ENCODE data around the gene ATAD3C. TPM values are rescaled to one million over a fixed set of nuclear protein-coding genes. Genes with fewer than 3 reads are reported as not detected.
"Not testable (repeated sequence)": the region's sequence is repeated elsewhere in the genome, so short reads cannot be mapped to it uniquely, and the experiment has no call there.

ATAD3C gene
- total RNA-seq, 1 experiment from 2014 or later: 10.6 TPM

DNA sequence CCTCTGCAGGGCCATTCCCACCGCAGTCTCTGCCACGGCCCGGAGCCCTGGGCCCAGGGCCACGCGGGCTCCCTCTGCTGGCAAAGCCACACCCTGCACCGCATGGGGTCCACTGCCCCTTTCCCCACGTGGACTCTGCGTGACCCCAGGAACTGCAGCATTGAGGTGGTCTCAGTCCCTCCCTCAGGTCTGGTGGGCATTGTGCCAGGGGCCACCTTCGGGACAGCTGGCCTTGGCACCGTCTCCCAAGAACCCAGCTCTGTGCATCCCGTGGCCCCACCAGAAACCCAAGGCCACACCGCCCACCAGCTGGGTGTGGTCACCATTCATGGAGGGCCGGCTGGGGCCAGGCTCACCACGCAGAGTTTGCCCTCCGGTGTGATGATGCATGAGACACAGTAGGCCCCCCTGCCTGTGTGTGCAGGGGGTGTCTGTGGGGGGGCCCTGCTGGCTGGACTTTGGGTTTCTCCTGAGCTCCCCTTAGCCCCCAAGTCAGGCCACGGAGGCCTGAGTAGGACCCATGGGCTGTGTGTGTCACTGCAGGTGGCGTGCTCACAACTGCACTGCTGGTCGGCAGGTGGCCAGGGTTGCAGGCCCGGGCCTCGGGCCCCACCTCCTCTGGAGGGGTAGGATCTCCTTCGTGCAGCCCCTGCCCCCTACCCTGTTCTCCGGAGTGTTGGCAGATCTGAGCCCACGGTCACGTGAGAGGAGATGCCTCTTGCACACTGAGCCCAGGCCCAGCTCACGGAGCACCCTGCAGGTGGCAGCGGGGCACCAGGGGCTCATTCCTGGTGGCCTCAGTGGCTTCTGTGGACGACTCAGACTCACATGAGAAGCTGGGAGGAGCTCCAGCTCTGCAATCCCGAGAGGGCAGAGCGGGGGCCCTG is 8.2 kb upstream of the ATAD3C start:
- Histone ChIP-seq H3K9me3 (ENCODE audit: control insufficient read depth, insufficient read depth, low read depth, low read length) (no peaks in the 10 kb centered on the region), H3K4me1 (ENCODE audit: control insufficient read depth, insufficient read depth, low read length) (peaks cover 39% of the 10 kb centered on the region), H3K27me3 (ENCODE audit: control insufficient read depth, insufficient read depth, low read length) (no peaks in the 10 kb centered on the region), H3K27ac (ENCODE audit: low read length) (peak overlapping the region; percentile 74), H3K36me3 (ENCODE audit: control insufficient read depth, insufficient read depth, low read length) (peaks cover 2% of the 10 kb centered on the region; the same call in 1 of the 2 replicates), H3K4me3 (ENCODE audit: low read depth in 2 of 2, low read length in 2 of 2) (no peak overlapping the region)
- TF ChIP-seq SIN3A (IDR thresholded peaks at IDR 0.05; ENCODE audit: borderline replicate concordance, insufficient read depth, low read depth, low read length): no peak
- TF ChIP-seq TCF7L2 (IDR thresholded peaks at IDR 0.05; ENCODE audit: low read depth, low read length): no peak
- TF ChIP-seq CTCF (IDR thresholded peaks at IDR 0.05): peak; percentile 97
- peak; percentile 52; the same call in 1 of the 2 replicates for TF ChIP-seq POLR2AphosphoS5 (IDR thresholded peaks at IDR 0.05; ENCODE audit: low read depth, low read length)
- TF ChIP-seq, protein P1, sequence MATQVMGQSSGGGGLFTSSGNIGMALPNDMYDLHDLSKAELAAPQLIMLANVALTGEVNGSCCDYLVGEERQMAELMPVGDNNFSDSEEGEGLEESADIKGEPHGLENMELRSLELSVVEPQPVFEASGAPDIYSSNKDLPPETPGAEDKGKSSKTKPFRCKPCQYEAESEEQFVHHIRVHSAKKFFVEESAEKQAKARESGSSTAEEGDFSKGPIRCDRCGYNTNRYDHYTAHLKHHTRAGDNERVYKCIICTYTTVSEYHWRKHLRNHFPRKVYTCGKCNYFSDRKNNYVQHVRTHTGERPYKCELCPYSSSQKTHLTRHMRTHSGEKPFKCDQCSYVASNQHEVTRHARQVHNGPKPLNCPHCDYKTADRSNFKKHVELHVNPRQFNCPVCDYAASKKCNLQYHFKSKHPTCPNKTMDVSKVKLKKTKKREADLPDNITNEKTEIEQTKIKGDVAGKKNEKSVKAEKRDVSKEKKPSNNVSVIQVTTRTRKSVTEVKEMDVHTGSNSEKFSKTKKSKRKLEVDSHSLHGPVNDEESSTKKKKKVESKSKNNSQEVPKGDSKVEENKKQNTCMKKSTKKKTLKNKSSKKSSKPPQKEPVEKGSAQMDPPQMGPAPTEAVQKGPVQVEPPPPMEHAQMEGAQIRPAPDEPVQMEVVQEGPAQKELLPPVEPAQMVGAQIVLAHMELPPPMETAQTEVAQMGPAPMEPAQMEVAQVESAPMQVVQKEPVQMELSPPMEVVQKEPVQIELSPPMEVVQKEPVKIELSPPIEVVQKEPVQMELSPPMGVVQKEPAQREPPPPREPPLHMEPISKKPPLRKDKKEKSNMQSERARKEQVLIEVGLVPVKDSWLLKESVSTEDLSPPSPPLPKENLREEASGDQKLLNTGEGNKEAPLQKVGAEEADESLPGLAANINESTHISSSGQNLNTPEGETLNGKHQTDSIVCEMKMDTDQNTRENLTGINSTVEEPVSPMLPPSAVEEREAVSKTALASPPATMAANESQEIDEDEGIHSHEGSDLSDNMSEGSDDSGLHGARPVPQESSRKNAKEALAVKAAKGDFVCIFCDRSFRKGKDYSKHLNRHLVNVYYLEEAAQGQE (IDR thresholded peaks at IDR 0.05; ENCODE audit: insufficient read depth in 1 of 2, low read depth in 2 of 2, low read length in 1 of 2): no peak
- no peak for DNase-seq (ENCODE audit: low read depth, low spot score)
- in situ Hi-C loops (cut with HindIII; ENCODE audit: low pct_unique_long_range_greater_than_20kb, low sequenced_read_pairs): no loop called here
- BruUV-seq (replicated peaks): no TSS peak
- peak; percentile 74 for ATAC-seq
- ChIA-PET CTCF (interaction anchor here (0.5 to 1.7 kb wide), 9 partner anchors 8 to 150 kb away, joined by 3 to 9 read pairs (median 4); partner anchors contain the start of gene AURKAIP1), POLR2A (interaction anchor here (0.5 to 1.6 kb wide), 2 partner anchors 10 to 63 kb away, joined by 4 to 5 read pairs; no protein-coding TSS in a partner anchor)
- intact Hi-C loops (cut with micrococcal nuclease; ENCODE audit: unreplicated experiment): no loop called here

DNA sequence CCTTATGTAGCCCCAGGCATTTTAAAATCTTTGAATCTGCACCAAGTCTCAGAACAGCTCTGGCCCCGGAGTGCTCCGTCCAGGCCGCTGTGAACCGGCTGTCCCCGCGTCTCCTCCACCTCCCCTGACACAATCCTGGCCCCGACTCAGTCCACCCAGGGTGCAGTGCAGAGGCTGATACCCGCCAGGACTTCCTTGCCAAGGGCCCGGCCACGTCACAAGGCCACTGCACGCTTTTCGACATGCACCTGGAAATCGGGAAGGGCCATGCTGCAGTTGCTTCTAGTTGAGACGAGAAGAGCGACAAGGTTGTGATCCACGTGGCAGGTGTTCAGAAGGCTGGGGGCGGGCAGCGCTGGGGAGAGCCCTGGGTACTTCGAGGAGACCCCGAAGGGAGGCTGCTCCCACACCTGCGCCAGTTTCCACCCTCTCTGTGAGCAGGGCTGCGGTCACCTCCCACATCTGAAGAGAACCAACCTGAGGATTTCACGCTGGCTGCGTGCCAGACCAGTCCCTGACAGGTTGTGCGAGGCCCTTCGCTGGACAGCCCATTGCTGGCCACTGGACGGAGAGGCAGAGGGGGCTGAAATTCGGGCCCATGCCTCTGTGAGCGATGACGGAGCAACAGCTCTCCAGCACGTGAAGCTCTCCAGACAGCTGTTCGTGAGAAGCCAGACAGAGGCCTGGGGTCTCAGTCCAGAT is 7.3 kb upstream of the ATAD3C start:
- DNase-seq (ENCODE audit: low read depth, low spot score) (no peak), ATAC-seq (no peak; the same call in 1 of the 2 replicates)
- Histone ChIP-seq H3K4me1 (ENCODE audit: control insufficient read depth, insufficient read depth, low read length) (peaks cover 39% of the 10 kb centered on the region), H3K9me3 (ENCODE audit: control insufficient read depth, insufficient read depth, low read depth, low read length) (no peaks in the 10 kb centered on the region), H3K27ac (ENCODE audit: low read length) (peak overlapping the region; percentile 74), H3K36me3 (ENCODE audit: control insufficient read depth, insufficient read depth, low read length) (peaks cover 2% of the 10 kb centered on the region; the same call in 1 of the 2 replicates), H3K4me3 (ENCODE audit: low read depth in 2 of 2, low read length in 2 of 2) (no peak overlapping the region), H3K27me3 (ENCODE audit: control insufficient read depth, insufficient read depth, low read length) (no peaks in the 10 kb centered on the region)
- BruUV-seq (replicated peaks): no TSS peak
- POLR2A ChIA-PET: interaction anchor here (1.6 kb wide), 1 partner anchor 11 kb away, joined by 4 read pairs; no protein-coding TSS in a partner anchor
- intact Hi-C loops (cut with micrococcal nuclease; ENCODE audit: unreplicated experiment): no loop called here
- CTCF ChIA-PET: interaction anchor here (0.5 to 1.4 kb wide), 4 partner anchors 9 to 139 kb away, joined by 3 to 9 read pairs (median 5); no protein-coding TSS in a partner anchor
- TF ChIP-seq, protein P1 (IDR thresholded peaks at IDR 0.05; ENCODE audit: insufficient read depth in 1 of 2, low read depth in 2 of 2, low read length in 1 of 2): no peak
- TF ChIP-seq POLR2AphosphoS5 (IDR thresholded peaks at IDR 0.05; ENCODE audit: low read depth, low read length): 0 out of 2 replicates have a peak, but pooled peaks have one; percentile 30
- in situ Hi-C loops (cut with HindIII; ENCODE audit: low pct_unique_long_range_greater_than_20kb, low sequenced_read_pairs): no loop called here

GRCh38 chr1:1446631-1447030 is 2.9 kb upstream of the ATAD3C start:
- BruUV-seq (replicated peaks); DNase-seq (ENCODE audit: low read depth, low spot score); H3K4me3 ChIP-seq (ENCODE audit: low read depth in 2 of 2, low read length in 2 of 2); ATAC-seq; H3K4me1 ChIP-seq (ENCODE audit: control insufficient read depth, insufficient read depth, low read length); H3K27ac ChIP-seq (ENCODE audit: low read length); CTCF ChIA-PET; intact Hi-C loops (cut with micrococcal nuclease; ENCODE audit: unreplicated experiment); in situ Hi-C loops (cut with HindIII; ENCODE audit: low pct_unique_long_range_greater_than_20kb, low sequenced_read_pairs); H3K27me3 ChIP-seq (ENCODE audit: control insufficient read depth, insufficient read depth, low read length); H3K36me3 ChIP-seq (ENCODE audit: control insufficient read depth, insufficient read depth, low read length); H3K9me3 ChIP-seq (ENCODE audit: control insufficient read depth, insufficient read depth, low read depth, low read length): not testable (repeated sequence)
- POLR2A ChIA-PET: interaction anchor here (0.7 kb wide), 1 partner anchor 11 kb away, joined by 4 read pairs; no protein-coding TSS in a partner anchor

All from Panc1 (cell line).